GM18951 (cell line): ENCODE measurements around the gene SMO.

Experiments
- POLR2A ChIP-seq: IDR thresholded peaks from 4 replicates; pipeline ENCODE4 v1.6.1; 2011; ENCODE audit warnings: mild to moderate bottlenecking; ENCODE audit not compliant: insufficient read length, insufficient read depth; ENCODE audit errors: extremely low read depth
- in situ Hi-C: fragments of 300-500 bp; cut with MboI; formaldehyde crosslinking; loops from one replicate; pipeline ENCODE4 v1.12.0; 2022; ENCODE audit warnings: low sequenced_read_pairs, mixed read lengths, inconsistent platforms; ENCODE audit not compliant: unreplicated experiment

The SMO gene

DNA sequence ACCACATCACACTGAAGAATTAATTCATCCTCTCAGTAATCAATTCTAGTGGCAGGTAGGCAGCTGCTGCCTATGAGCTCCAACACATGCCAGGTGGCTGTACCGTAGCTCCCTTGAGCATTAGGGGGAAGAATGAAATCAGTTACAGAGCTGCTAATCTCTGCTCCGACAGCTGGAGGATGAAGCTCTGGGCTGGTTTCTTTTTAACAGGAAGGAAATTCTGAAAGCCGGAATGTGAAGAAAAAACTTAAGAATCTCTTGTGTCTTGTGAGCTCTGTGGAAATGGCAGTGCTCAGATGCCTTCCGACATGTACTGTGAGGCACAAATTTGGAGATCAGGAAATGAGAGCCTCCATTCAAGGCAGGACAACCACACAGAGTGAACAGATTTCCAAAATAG is 33.6 kb downstream of the SMO start:
- no peak for TF ChIP-seq POLR2A
- in situ Hi-C loops: loop anchor here (5.0 kb wide), 1 partner anchor 75 kb away; no protein-coding TSS in a partner anchor

DNA sequence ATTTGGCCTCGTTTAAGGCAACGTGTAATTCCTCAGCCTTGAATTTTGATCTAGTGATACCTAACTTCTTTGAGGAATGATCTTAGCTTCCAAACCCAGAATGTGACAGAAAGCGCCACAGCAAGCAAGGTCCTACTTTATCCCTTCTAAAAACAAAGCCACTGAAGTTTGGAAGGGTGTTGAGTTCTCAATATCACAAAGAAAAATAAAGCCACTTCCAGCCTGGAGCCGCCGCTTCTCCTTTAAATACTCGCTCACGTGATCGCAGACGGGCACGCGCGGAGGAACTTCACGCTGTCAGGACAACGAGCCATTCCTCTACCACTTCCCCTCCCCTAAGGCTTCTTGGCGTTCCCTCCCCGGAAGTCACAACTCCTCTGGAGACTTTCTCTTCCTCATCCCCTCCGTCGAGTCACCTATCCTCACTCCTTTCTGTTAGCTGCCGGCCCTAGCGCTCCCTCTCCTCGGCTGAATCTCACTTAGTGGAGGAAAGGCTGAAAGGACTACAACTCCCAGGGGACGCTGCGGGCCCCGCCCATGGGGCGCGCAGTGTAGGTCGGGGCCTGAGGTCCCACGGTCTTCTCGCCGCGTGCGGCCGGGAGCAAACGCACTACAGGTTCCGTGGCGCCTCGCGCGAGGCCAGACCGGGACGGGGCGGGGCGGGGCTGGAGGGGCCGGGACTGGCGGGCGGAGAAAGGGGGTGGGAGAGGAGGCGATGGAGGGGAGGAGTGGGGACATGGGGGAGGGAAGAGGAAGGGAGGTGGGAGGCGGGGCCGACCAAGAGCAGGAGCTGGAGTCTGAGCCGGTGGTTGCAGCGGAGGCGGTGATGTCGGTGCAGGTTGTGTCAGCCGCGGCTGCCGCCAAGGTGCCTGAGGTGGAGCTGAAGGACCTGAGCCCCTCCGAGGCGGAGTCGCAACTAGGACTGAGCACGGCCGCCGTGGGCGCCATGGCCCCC is 36.1 kb downstream of the SMO start, which contains the start of gene AHCYL2:
TSS of gene AHCYL2 (plus strand) at position 780 of the 955 bp plus-strand sequence.
- TF ChIP-seq POLR2A: peak; percentile 55
- in situ Hi-C loops: loop anchor here (5.0 kb wide), 1 partner anchor 73 kb away; no protein-coding TSS in a partner anchor

DNA sequence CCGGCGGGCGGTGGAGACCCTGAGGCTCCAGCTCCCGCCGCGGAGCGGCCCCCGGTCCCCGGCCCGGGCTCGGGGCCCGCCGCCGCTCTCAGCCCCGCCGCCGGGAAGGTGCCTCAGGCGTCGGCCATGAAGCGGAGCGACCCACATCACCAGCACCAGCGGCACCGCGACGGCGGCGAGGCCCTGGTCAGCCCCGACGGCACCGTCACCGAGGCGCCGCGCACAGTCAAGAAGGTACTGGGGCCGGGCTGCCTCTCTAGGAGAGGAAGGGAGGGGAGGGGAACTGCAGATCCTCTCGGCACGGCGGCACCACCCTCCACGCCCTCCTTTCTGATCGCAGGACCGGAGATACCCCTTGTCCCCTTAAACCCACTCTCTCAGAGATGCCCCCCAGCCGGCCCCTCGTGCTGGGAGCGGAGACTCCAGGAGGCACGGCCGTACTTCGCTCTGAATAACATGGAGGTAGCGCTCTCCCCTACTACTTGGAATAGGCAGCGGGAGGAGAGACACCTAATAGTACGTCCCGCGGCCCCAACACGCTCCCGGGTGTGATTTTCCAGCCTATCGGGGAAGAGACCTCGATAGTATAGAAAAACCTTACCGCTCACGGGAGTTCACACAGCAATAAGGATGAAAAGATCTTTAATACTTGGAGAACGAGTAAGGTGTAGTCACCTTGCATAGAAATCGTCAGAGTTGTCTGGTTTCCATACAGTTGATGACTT is 36.9 kb downstream of the SMO start:
- TF ChIP-seq POLR2A: no peak
- in situ Hi-C loops: no loop called here

DNA sequence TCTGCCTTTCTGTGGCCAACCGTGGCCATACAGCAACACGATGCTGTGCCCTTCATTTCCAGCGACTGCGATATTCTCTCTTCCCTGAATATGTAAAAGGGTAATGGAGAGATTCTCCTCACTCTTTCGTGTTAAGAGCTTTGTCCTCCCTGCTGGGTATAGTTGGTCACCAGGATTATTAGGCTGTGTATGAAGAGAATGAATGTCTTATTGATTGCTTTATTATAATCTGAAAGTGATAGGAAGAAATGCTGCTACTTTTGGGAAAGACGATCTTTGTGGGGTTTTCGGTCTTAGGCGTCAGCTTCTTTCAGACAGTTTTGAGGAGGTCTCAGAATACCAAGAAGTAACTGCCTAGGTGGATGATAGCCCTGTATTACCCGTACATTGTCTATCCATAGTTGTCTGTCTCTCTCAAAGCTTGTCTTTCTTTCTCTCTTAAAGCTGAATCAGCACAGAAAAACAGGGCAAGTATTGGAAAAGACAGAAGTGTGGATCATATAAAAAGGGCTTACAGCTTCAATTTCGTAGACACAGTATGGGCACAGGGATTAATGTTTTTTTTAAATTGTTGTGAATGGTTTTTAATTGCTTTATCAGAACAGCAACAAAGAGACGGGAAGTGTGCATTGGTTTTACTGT is 37.6 kb downstream of the SMO start:
- no peak for TF ChIP-seq POLR2A
- in situ Hi-C loops: no loop called here

DNA sequence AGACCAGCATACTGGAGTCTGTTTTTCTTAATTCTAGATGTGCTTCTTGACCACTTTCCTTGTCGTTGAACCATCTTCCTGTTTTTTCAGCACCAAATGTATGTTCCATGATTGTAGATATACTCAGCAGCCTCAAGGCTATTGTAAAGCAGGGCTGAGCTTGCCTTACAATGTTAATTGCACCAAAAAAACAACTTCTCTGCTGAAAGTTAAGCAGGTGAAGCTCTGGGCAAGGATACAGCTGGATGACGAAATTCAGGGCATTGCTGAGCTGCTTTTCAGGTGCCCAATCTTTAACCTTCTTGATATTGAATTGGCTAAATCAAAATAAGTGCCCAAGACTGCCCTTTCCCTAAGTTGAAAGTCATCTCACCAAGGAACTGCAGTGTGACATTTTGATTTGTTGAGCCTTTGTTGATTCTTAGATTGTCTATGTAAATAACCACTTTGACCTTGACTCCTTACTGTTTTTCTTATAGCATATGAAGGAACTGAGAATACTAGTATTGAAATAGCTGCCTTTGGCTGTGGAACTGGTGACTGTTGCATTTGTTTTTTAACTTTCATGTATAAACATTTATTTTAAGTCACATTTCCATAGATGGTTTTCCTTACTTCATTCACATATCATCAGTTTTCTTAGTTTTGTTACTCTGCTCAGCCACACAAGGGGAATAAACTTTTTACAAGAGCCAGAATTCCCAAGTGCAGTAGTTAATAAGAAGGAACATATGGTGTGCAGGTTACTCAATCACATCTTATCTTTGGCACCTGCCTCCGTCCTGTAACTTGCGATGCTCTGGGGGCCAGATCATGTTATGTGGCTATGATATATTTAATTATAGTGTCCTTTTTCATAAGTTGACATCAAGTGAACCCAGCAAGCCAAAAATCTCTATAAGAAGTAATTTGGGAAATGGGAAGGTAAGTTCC is 39.5 kb downstream of the SMO start:
- in situ Hi-C loops: no loop called here

DNA sequence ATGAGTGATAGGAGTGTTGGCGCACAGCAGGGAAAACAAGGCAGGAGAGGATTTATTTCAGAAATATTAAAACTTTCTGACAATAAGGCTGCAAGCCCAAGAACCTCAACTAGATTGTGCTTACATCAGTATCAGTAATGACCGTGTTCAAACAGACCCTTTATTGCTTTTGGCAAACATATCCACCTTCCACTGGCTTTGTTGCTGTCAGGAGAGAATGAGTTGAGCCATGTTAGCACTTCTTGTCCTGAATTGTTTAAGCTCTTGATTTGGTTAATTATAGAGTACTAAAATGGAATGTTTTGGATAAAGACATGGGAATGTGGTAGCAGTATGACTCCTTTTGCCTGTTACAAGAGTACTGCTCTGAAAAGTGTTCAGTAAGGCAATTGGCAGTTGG is 40.2 kb downstream of the SMO start:
- no peak for TF ChIP-seq POLR2A
- in situ Hi-C loops: no loop called here

More for the DNA sequence above, 39.5 kb downstream of the SMO start:
- no peak for TF ChIP-seq POLR2A

DNA sequence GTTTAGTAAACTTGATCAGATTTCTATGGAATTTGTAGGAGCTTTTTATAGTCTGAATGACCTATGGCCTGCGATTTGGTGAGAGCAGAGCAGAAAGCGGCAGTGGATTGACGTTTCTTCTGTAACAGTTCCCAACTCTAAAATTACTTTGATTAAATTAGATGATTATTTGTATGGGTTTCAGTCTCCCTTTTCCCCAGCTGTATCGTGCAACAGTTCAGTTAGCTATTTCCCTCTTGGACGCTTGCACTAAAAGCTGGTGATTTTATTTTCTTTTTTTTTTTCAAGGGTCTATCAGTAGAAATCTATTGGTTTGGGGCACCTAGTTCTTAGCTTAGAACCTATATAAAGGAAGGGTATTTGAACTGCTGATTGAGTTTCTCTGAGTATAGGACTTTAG is 43.2 kb downstream of the SMO start:
- no peak for TF ChIP-seq POLR2A
- in situ Hi-C loops: no loop called here

DNA sequence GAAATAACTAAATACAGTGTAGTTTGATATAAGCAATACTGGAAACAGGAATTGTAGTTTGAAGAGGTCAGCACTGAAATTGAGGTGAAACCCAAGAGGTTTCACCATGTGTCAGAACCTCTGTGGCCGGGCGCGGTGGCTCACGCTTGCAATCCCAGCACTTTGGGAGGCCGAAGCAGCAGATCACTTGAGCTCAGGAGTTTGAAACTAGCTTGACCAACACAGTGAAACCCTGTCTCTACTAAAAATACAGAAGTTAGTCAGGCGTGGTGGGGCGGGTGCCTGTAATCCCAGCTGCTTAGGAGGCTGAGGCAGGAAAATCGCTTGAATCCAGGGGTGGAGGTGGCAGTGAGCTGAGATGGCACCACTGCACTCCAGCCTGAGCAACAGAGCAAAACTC is 50.1 kb downstream of the SMO start:
- TF ChIP-seq POLR2A: no peak
- in situ Hi-C loops: no loop called here

DNA sequence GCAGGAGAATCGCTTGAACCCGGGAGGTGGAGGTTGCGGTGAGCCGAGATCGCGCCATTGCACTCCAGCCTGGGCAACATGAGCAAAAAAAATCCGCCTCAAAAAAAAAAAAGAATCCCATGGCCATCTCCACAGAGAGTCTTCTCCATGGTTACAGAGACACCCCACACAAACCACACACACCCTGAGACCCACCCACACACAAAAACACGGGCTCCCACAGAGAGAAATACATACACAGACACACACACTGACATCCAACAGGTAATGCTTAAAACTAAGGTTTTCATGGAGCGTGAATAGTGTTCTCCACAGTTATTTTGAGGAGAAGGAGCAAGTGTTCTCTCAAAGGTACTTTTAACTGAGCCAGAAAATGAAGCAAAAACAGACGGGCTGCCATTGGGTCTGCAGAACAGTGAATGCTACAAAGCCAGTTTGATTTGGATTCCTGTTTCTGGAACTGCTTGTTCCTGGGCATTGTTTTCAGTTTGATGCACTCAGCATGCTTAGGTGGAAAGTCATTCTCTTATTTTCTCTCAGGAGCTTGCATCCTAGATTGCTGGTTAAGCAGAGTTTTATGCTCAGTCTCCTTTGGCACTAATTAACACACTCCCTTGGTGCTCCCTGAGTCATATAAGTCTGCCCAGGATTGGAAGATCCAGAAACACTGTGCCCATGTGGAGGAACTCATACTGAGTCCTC is 51.8 kb downstream of the SMO start:
- in situ Hi-C loops: no loop called here
- TF ChIP-seq POLR2A: no peak

DNA sequence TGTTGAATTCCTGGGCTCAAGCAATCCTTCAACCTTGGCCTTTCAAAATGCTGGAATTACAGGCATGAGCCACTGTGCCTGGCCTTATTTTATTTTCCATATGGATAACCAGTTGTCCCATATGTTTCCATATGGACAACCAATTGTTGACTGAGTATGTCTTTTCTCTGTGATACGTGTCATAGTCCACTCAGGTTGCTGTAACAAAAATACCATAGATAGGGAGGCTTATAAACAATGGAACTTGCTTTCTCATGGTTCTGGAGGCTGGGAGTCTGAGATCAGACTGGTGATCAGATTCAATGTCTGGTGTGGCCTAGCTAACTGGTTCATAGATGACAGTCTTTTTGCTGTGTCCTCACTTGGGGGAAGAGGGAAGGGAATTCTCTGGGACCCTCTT is 55.8 kb downstream of the SMO start:
- in situ Hi-C loops: no loop called here
- TF ChIP-seq POLR2A: no peak

DNA sequence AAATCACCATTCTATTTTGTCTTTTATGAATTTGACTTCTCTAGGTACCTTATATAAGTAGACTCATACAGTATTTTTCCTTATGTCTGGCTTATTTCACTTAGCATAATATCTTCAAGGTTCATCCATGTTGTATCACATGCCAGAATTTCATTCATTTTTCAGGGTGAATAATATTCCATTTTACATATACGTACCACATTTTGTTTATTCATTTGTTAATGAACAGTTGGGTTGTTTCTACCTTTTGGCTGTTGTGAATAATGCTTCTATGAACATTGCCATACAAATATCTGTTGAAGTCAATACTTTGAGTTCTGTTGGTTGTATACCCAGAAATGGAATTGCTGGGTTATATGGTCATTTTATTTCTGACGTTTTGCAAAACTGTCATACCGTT is 57.1 kb downstream of the SMO start:
- in situ Hi-C loops: no loop called here
- no peak for TF ChIP-seq POLR2A

DNA sequence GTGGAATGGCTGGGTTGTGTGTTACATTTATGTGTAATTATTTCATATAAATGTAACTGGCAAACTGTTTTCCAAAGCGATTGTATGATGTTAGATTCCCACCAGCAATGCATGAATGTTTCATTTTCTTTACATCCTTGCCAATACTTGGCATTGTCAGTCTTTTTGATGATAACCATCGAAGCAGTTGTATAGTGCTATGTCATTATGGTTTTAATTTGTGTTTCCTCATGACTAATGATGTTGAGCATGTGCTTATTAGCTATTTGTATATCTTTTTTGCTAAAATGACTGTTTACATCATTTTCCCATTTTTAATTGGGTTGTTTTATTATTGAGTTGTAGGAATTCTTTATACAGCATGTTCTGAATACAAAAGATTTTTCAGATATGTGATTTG is 58.7 kb downstream of the SMO start:
- in situ Hi-C loops: no loop called here
- no peak for TF ChIP-seq POLR2A
